ENCODE measurements around the gene HTRA2.

Gene HTRA2

GRCh38 chr2:74566076-74566753, 36.5 kb downstream of the HTRA2 start:
- DNase-seq = no peak

GRCh38 chr2:74566754-74567085, 37.0 kb downstream of the HTRA2 start:
- no peak for DNase-seq

- DNase-seq = no peak
Measured at GRCh38 chr2:74567881-74568280, 38.1 kb downstream of the HTRA2 start.

DNA sequence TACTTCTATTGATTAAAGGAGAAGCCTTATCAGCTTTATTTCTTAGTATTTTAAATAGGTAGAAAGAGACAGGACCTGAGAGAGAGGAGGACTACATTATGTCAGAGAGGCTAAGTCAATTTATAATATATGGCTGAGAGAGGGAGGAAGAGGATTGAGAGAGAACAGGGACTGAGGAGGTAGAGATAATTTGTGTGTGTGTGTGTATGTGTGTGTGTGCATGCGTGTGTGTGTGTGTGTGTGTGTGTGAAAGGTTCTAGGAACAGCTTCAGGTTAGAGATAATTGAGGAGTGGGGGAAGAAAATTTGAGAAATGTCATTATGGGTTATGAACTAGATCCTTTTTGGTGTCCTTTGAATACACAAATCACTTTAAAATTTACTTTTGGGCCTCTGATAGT, 40.0 kb downstream of the HTRA2 start:
- no peak for DNase-seq

GRCh38 chr2:74571058-74571457, 41.3 kb downstream of the HTRA2 start:
- no peak for DNase-seq

- no peak for DNase-seq
Measured at GRCh38 chr2:74572178-74572925, 42.6 kb downstream of the HTRA2 start.

- no peak for DNase-seq
Measured at GRCh38 chr2:74573747-74574562, 44.2 kb downstream of the HTRA2 start.

DNA sequence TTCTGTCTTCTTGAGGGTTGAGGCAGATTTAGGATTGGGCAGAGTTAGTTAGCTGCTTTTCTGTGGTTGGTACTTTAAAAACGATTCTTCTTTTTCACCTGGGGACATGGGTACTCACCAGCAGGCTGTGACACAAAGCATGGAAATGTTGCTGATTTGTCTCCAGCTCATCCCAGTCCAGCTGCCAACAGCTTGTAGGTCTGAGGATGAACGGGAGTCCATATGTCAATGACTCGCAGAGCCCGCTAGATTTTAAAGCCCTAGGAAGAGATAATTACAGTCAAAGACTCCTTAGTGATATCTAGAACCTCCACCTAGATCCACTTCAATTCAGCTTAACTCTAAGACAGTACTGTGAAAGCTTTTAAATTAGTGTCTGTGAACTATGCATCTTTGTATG, 45.6 kb downstream of the HTRA2 start:
- no peak for DNase-seq

GRCh38 chr2:74576211-74576862, 46.6 kb downstream of the HTRA2 start:
- no peak for DNase-seq

GRCh38 chr2:74576863-74577229, 47.1 kb downstream of the HTRA2 start:
- no peak for DNase-seq

- DNase-seq = no peak
Measured at GRCh38 chr2:74577448-74577847, 47.7 kb downstream of the HTRA2 start.

DNA sequence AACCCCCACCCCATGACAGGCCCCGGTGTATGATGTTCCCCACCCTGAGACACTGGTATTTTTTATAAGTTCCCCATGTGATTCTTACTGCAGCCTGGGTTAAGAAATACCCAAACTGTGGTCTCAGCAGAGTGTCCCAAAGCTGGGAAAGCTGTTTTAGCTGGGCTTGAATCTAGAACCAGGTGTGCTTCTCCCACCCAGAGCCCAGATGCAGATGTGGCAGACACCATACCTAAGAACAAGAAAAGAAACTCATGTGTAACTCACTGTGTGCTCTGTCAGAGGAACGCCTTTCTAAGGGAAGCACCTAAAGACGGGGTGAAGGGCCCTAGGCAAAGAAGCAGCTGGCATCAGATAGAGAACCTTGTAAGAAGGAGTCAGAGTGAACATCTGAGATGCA, 48.7 kb downstream of the HTRA2 start:
- DNase-seq = no peak

DNA sequence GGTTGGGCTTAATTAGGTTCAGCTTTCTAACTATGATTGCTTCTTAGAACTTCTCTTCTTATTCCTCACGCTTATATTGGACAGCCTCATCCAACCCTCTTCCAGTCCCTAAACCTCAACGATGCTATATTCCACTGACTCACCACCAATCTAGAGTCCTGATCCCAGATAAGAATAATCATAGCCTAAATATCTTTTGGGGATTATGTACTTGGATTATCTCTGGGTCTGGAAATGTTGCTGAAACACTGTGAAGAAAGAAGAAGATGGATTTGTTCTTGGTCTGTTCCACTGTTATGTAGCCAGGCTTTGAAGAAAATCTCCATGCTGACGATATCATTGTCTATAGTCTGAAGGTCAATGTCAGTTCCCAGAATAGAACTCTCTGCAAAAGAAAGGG, 51.7 kb downstream of the HTRA2 start:
- DNase-seq = no peak

GRCh38 chr2:74582184-74582583, 52.5 kb downstream of the HTRA2 start:
- DNase-seq = no peak

Data from NCI-H748 treated with DMSO at 0.1 percent for 48 hours (cell line).